ENCODE data around the gene ENC1.

The ENC1 gene

DNA sequence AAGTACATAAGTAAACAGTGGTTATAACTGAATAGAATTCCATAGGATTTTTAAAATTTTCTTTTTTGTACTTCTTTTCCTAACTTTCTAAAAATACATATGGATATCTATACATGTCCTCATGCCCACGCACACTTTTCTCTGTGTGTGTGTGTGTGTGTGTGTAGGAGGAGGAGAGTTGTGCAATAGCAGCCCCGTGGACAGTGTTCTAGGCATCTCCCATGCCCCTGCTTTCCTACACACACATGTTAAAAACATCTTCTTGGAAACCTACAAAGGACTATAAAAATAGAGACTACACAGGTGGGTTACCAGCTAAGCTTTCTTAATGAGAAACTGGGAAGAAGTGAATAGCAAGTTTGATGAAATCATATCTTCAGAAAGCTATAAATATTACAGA is 24.7 kb upstream of the ENC1 start:
- no peak for DNase-seq (ENCODE audit: low spot score)
- no peak for TF ChIP-seq CTCF (IDR thresholded peaks at IDR 0.05)
- no peak overlapping the region for H3K27ac ChIP-seq
- H3K4me3 ChIP-seq, result no peak overlapping the region

DNA sequence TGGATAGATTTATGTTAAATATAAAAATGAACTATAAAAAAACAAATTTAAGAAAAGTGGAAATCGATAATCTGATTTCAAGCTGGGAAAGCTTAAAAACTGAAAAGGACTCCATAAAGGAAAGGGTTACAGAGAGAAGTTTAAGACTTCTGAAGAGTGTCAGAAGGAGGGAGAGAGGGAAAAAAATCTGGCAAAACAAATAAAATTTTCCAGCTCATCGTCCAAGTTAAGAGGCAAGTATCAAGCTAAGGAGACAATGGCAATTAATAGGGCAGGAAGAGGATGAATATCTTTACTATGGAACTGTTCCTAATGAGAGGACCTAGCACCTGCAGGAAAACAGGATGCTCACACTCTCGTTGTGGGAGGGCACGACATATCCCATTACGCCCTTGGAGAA is 24.0 kb upstream of the ENC1 start:
- H3K4me3 ChIP-seq, result no peak overlapping the region
- DNase-seq (ENCODE audit: low spot score), result no peak
- no peak overlapping the region for H3K27ac ChIP-seq
- TF ChIP-seq CTCF (IDR thresholded peaks at IDR 0.05), result no peak

GRCh38 chr5:74660873-74661272 is 20.3 kb upstream of the ENC1 start:
- no peak for TF ChIP-seq CTCF (IDR thresholded peaks at IDR 0.05)
- Histone ChIP-seq H3K4me3 (no peak overlapping the region), H3K27ac (no peak overlapping the region)
- no peak for DNase-seq (ENCODE audit: low spot score)

DNA sequence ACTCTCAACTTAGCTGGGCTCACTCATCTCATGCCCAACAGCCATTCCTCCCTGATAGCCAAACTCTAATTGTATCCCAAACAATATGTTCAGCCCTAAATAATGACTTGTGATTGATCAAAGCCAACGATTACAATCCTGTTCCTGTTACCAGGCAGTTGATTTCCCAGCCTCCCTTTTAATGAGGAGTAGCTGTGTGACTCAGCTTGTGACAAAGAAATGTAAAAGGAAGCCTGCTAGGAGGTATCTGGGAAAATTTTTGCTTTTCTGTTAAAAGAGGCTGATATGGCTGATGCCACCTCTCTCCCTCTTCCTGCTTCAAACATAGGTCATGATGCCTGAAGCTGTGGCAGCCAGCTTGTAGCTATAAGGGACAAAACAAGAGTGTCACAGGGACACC is 19.6 kb upstream of the ENC1 start:
- TF ChIP-seq CTCF (IDR thresholded peaks at IDR 0.05), result no peak
- no peak for DNase-seq (ENCODE audit: low spot score)
- Histone ChIP-seq H3K4me3 (no peak overlapping the region), H3K27ac (no peak overlapping the region)

DNA sequence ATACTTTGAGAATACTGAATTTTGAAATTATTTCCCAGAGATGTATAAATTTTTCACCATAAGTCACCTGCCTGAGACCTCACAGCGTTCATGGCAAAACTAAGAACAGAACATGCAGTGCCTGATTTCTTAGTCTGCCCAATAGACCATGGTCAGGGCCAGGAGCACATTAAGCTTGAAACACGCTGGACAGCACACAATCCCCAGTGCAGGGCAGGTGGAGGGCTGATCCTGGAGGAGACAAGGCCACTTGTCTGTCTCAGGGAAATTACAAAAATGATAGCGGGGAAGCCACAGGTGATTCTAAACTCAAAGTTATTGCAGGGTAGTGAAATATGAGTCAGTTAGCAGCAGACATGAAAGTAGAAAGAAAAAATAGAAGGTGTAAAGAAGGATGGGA is 18.6 kb upstream of the ENC1 start:
- H3K27ac ChIP-seq, result no peak overlapping the region
- H3K4me3 ChIP-seq, result no peak overlapping the region
- DNase-seq (ENCODE audit: low spot score), result no peak
- TF ChIP-seq CTCF (IDR thresholded peaks at IDR 0.05), result no peak

GRCh38 chr5:74657165-74657564 is 16.6 kb upstream of the ENC1 start:
- DNase-seq (ENCODE audit: low spot score), result no peak
- Histone ChIP-seq H3K4me3 (no peak overlapping the region), H3K27ac (no peak overlapping the region)
- TF ChIP-seq CTCF (IDR thresholded peaks at IDR 0.05), result no peak

GRCh38 chr5:74655716-74656115 is 15.2 kb upstream of the ENC1 start:
- no peak for DNase-seq (ENCODE audit: low spot score)
- TF ChIP-seq CTCF (IDR thresholded peaks at IDR 0.05), result no peak
- no peak overlapping the region for H3K4me3 ChIP-seq
- no peak overlapping the region for H3K27ac ChIP-seq

Measured in coronary artery (tissue), 2 donors.